K562 (cell line): ENCODE results near the gene POLL. TPM values are rescaled to one million over a fixed set of nuclear protein-coding genes. Genes with fewer than 3 reads are reported as not detected.
A peak's percentile ranks its signal among the peaks of the same experiment; 100 is the strongest.

Experiments used
- FOXJ3 ChIP-seq: sonication (generic); formaldehyde crosslinking; IDR thresholded peaks from 2 replicates; pipeline ENCODE4 v1.4.0; 2020; ENCODE audit warnings: mild to moderate bottlenecking, missing genetic modification reagents
- HIVEP1 ChIP-seq: fragments of 250-450 bp; sonication (Bioruptor Pico); IDR thresholded peaks from 2 replicates; pipeline ENCODE4 v1.4.0; 2020; ENCODE audit warnings: mild to moderate bottlenecking
- JUN ChIP-seq, 2 experiments: sonication (generic) in 1 of 2; formaldehyde crosslinking in 1 of 2; IDR thresholded peaks; 2 replicates each; pipeline versions ENCODE4 v1.6.1 to v1.8.0; 2012 to 2022; ENCODE audit warnings: borderline replicate concordance in 2 of 2, mild to moderate bottlenecking in 2 of 2, improper control_type of control experiment in 1 of 2, low read depth in 1 of 2, low read length in 1 of 2, missing genetic modification reagents in 1 of 2
- MTA3 ChIP-seq: fragments of 450-650 bp; formaldehyde crosslinking; IDR thresholded peaks from 2 replicates; pipeline ENCODE4 v1.6.1; 2017; ENCODE audit warnings: mild to moderate bottlenecking, borderline replicate concordance
- PATZ1 ChIP-seq: fragments of 250-450 bp; sonication (Bioruptor Pico); IDR thresholded peaks from 2 replicates; pipeline ENCODE4 v1.5.0; 2020; ENCODE audit warnings: mild to moderate bottlenecking, borderline replicate concordance
- RAD21 ChIP-seq, 2 experiments: fragments of 250-450 bp in 1 of 2; fragments of 450-650 bp in 1 of 2; sonication (Bioruptor Pico) in 1 of 2; formaldehyde crosslinking in 1 of 2; IDR thresholded peaks in 1 of 2; conservative IDR thresholded peaks in 1 of 2; 2 replicates each; pipeline versions ENCODE4 v1.4.0 to v1.8.0; 2020 to 2022; ENCODE audit warnings: mild to moderate bottlenecking in 2 of 2, moderate library complexity in 1 of 2
- RBM34 ChIP-seq: fragments of 200-400 bp; formaldehyde crosslinking; IDR thresholded peaks from 2 replicates; pipeline ENCODE4 v1.6.1; 2018; ENCODE audit warnings: low read length, borderline replicate concordance; ENCODE audit not compliant: insufficient read depth
- RHOXF2B ChIP-seq: fragments of 250-450 bp; sonication (Bioruptor Pico); conservative IDR thresholded peaks from 2 replicates; pipeline ENCODE4 v1.5.1; 2021
- SIX5 ChIP-seq, 2 experiments: IDR thresholded peaks; 2 replicates each; pipeline ENCODE4 v1.6.1; 2011; ENCODE audit warnings: low read length in 2 of 2, borderline replicate concordance in 1 of 2, low read depth in 1 of 2, mild to moderate bottlenecking in 1 of 2, moderate library complexity in 1 of 2; ENCODE audit not compliant: insufficient read depth in 1 of 2
- SREBF1 ChIP-seq: fragments of 150-350 bp; IDR thresholded peaks from 2 replicates; pipeline ENCODE4 v1.6.1; 2014; ENCODE audit warnings: antibody characterized with exemption, low read depth, low read length, borderline replicate concordance
- TAF7 ChIP-seq: fragments of 450-650 bp; IDR thresholded peaks from 2 replicates; pipeline ENCODE4 v1.6.1; 2016; ENCODE audit warnings: missing genetic modification characterization, missing compliant biosample characterization
- TCF7L2 ChIP-seq: fragments of 150-350 bp; IDR thresholded peaks from 2 replicates; pipeline ENCODE4 v1.6.1; 2016; ENCODE audit warnings: low read depth, mild to moderate bottlenecking, low read length, moderate library complexity
- USF1 ChIP-seq: sonication (generic); formaldehyde crosslinking; IDR thresholded peaks from 2 replicates; pipeline ENCODE4 v1.9.0; 2022; ENCODE audit warnings: mild to moderate bottlenecking, missing genetic modification reagents
- ZC3H8 ChIP-seq: fragments of 450-650 bp; IDR thresholded peaks from 2 replicates; pipeline ENCODE4 v1.6.1; 2017
- ZNF24 ChIP-seq: fragments of 450-650 bp; IDR thresholded peaks from 2 replicates; pipeline ENCODE4 v1.6.1; 2016
- ZNF316 ChIP-seq: fragments of 450-650 bp; IDR thresholded peaks from 2 replicates; pipeline ENCODE4 v1.6.1; 2016
- ZNF695 ChIP-seq: fragments of 450-650 bp; formaldehyde crosslinking; IDR thresholded peaks from 2 replicates; pipeline ENCODE4 v1.4.0; 2020; ENCODE audit warnings: mild to moderate bottlenecking, moderate library complexity
- ZNF717 ChIP-seq: fragments of 250-450 bp; sonication (Bioruptor Pico); IDR thresholded peaks from 2 replicates; pipeline ENCODE4 v1.5.0; 2021
- polyA plus RNA-seq, 8 experiments: library from polyadenylated mRNA; depleted of rRNA in 4 of 8; stranded (reverse) in 5 of 8; unstranded in 3 of 8; fragments of >200 nt; fragmentation: Nextera tagmentation in 2 of 8; fragmentation: Illumina TruSeq in 1 of 8; extraction: Ambion mirVana in 2 of 8; extraction: Trizol in 1 of 8; gene quantifications; 2 replicates each; pipeline versions ENCODE4 v1.2.1 to v1.2.3, GENCODE V29; 2011 to 2014; ENCODE audit warnings: inconsistent platforms in 1 of 8, missing spikeins in 1 of 8
- total RNA-seq, 7 experiments: library from RNA; depleted of rRNA in 6 of 7; stranded (reverse); fragments of >200 nt in 6 of 7; fragmentation: Illumina TruSeq in 2 of 7; extraction: Trizol in 2 of 7; gene quantifications; 2 replicates each; pipeline versions ENCODE4 v1.2.1 to v1.2.3, GENCODE V29; 2011 to 2021; ENCODE audit warnings: low replicate concordance in 1 of 7
- TF ChIP-seq, protein P1 (sequence below): fragments of 450-650 bp; formaldehyde crosslinking; IDR thresholded peaks from 2 replicates; pipeline ENCODE4 v1.4.0; 2020; ENCODE audit warnings: mild to moderate bottlenecking, moderate library complexity
- TF ChIP-seq, protein P2 (sequence below): fragments of 450-650 bp; formaldehyde crosslinking; IDR thresholded peaks from 2 replicates; pipeline ENCODE4 v1.4.0; 2020; ENCODE audit warnings: mild to moderate bottlenecking, moderate library complexity

Gene POLL
- total and polyA plus RNA-seq, 9 of the 15 experiments (the other 6 are each of a cell fraction or from before 2014, with no cell fraction given) = 1.2 to 18.7 (median 10.9) TPM

- TF ChIP-seq PATZ1 = no peak
- TF ChIP-seq TCF7L2 = no peak
- no peak for TF ChIP-seq JUN (IDR thresholded peaks at IDR 0.05; ENCODE audit: borderline replicate concordance, low read depth, low read length)
- TF ChIP-seq JUN (CRISPR knock-in tag; IDR thresholded peaks at IDR 0.05; ENCODE audit: borderline replicate concordance) = no peak
- no peak for TF ChIP-seq SREBF1
- TF ChIP-seq ZNF695 = no peak
- no peak for TF ChIP-seq ZNF24
- no peak for TF ChIP-seq MTA3
- TF ChIP-seq RAD21 (CRISPR knock-in tag; conservative IDR thresholded peaks at IDR 0.05 in 1 of 2, IDR thresholded peaks at IDR 0.05 in 1 of 2) = peak in 1 of 2 experiments; percentile 34; a peak in 2 of 4 replicates
- TF ChIP-seq TAF7 (tag) = no peak
- TF ChIP-seq SIX5 (IDR thresholded peaks at IDR 0.05; ENCODE audit: borderline replicate concordance in 1 of 2, insufficient read depth in 1 of 2, low read depth in 1 of 2, low read length in 2 of 2) = no peak
- TF ChIP-seq ZNF316 = no peak
- TF ChIP-seq, protein P1, sequence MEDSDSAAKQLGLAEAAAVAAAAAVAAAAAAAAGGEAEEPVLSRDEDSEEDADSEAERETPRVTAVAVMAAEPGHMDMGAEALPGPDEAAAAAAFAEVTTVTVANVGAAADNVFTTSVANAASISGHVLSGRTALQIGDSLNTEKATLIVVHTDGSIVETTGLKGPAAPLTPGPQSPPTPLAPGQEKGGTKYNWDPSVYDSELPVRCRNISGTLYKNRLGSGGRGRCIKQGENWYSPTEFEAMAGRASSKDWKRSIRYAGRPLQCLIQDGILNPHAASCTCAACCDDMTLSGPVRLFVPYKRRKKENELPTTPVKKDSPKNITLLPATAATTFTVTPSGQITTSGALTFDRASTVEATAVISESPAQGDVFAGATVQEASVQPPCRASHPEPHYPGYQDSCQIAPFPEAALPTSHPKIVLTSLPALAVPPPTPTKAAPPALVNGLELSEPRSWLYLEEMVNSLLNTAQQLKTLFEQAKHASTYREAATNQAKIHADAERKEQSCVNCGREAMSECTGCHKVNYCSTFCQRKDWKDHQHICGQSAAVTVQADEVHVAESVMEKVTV (CRISPR knock-in tag) = no peak
- no peak for TF ChIP-seq RBM34
- no peak for TF ChIP-seq USF1 (CRISPR knock-in tag)
- TF ChIP-seq HIVEP1 (CRISPR knock-in tag) = no peak
- TF ChIP-seq ZNF717 (CRISPR knock-in tag) = no peak
- no peak for TF ChIP-seq ZC3H8
- no peak for TF ChIP-seq RHOXF2B (CRISPR knock-in tag)
- TF ChIP-seq, protein P2, sequence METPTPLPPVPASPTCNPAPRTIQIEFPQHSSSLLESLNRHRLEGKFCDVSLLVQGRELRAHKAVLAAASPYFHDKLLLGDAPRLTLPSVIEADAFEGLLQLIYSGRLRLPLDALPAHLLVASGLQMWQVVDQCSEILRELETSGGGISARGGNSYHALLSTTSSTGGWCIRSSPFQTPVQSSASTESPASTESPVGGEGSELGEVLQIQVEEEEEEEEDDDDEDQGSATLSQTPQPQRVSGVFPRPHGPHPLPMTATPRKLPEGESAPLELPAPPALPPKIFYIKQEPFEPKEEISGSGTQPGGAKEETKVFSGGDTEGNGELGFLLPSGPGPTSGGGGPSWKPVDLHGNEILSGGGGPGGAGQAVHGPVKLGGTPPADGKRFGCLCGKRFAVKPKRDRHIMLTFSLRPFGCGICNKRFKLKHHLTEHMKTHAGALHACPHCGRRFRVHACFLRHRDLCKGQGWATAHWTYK (CRISPR knock-in tag) = no peak
- no peak for TF ChIP-seq FOXJ3
Measured at GRCh38 chr10:101536800-101537199, 51.3 kb downstream of the POLL start (continued).
